Measurements from ENCODE around the gene IRF1. TPM values are rescaled to one million over a fixed set of nuclear protein-coding genes. Genes with fewer than 3 reads are reported as not detected.

Gene IRF1
- total RNA-seq, 4 donors from 2014 or later: 8.3 to 66.7 (median 16.1) TPM

GRCh38 chr5:132462856-132463745 is 27.5 kb downstream of the IRF1 start:
- no peak for TF ChIP-seq CTCF (IDR thresholded peaks at IDR 0.05; ENCODE audit: low read depth)

DNA sequence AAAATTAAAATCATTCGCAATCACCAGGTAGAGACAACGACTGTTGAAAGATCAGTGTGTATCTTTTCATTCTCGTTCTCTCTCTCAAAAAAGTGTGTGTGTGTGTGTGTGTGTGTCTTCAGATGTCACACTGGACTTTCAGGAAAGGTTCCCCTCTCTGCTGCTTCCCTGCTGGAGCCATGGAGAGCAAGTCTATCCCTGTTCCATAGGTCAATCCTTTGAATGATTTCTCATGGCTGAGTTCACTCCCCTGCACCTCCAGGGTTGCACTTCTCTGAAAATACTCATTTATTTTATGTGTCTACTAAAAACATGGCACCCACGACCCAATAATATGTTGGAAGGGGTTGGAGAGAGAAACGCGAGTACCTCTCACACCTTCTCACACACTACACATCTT is 28.2 kb downstream of the IRF1 start:
- TF ChIP-seq CTCF (IDR thresholded peaks at IDR 0.05; ENCODE audit: low read depth): no peak

- no peak for TF ChIP-seq CTCF (IDR thresholded peaks at IDR 0.05; ENCODE audit: low read depth)
Observed at GRCh38 chr5:132461569-132462070, 29.0 kb downstream of the IRF1 start.

- TF ChIP-seq CTCF (IDR thresholded peaks at IDR 0.05; ENCODE audit: low read depth): no peak
Observed at GRCh38 chr5:132460846-132461568, 29.6 kb downstream of the IRF1 start.

GRCh38 chr5:132459983-132460838 is 30.4 kb downstream of the IRF1 start:
- no peak for TF ChIP-seq CTCF (IDR thresholded peaks at IDR 0.05; ENCODE audit: low read depth)

GRCh38 chr5:132459031-132459982 is 31.3 kb downstream of the IRF1 start:
- TF ChIP-seq CTCF (IDR thresholded peaks at IDR 0.05; ENCODE audit: low read depth): no peak
